GM12865 (cell line): ENCODE results near the gene BORA.

ENCODE experiments used
- DNase-seq: peaks from one replicate; pipeline ENCODE4 v3.0.0; 2010; ENCODE audit warnings: low read depth
- H3K4me3 ChIP-seq: 2 replicates; pipeline ENCODE4 v1.5.1; 2011; ENCODE audit warnings: mild to moderate bottlenecking, low read depth, low read length, control low read depth
- TF ChIP-seq, protein P1 (sequence below): IDR thresholded peaks from 2 replicates; pipeline ENCODE4 v1.5.1; 2011; ENCODE audit warnings: low read length, control low read depth, low read depth, inconsistent platforms; ENCODE audit not compliant: insufficient read depth; ENCODE audit errors: missing control alignments

BORA gene

DNA sequence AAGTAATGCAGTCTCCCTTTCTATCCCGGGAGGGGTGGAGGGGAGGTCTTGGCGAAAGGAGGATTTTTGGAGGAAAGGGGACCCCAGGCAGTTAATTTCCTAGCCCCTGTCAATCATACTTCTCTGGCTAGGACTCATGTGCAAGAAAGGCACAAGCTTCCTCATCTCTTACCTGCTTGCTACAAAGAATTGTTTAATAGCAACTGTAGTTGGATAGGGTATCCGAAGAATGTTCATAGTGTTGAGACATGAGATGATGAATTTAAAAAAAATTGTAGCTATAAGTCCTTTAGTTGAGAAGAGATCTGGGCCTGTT lies 525 bp downstream of the BORA start:
- TF ChIP-seq, protein P1, sequence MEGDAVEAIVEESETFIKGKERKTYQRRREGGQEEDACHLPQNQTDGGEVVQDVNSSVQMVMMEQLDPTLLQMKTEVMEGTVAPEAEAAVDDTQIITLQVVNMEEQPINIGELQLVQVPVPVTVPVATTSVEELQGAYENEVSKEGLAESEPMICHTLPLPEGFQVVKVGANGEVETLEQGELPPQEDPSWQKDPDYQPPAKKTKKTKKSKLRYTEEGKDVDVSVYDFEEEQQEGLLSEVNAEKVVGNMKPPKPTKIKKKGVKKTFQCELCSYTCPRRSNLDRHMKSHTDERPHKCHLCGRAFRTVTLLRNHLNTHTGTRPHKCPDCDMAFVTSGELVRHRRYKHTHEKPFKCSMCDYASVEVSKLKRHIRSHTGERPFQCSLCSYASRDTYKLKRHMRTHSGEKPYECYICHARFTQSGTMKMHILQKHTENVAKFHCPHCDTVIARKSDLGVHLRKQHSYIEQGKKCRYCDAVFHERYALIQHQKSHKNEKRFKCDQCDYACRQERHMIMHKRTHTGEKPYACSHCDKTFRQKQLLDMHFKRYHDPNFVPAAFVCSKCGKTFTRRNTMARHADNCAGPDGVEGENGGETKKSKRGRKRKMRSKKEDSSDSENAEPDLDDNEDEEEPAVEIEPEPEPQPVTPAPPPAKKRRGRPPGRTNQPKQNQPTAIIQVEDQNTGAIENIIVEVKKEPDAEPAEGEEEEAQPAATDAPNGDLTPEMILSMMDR, result no peak
- DNase-seq, result no peak
- peak overlapping the region; percentile 83 for H3K4me3 ChIP-seq

DNA sequence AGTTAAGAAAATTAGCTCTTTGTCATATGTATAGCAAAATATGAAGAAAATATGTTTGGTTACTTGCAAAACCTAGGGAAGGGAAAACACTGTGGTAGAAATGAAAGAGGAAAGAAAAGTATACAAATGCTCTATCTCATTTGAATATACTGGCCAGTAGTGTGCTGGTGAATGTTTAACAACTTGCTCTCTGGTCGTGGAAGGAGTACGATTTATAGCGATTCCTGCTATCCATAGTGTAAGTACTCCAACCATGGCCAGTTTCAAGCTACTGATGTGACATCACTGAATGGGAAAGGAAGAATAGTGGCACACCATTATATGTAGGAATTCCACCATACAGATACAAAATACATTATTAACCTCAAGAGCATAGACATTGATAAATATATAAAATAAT lies 9.3 kb downstream of the BORA start:
- no peak for DNase-seq
- H3K4me3 ChIP-seq, result no peak overlapping the region
- TF ChIP-seq, protein P1, result no peak

DNA sequence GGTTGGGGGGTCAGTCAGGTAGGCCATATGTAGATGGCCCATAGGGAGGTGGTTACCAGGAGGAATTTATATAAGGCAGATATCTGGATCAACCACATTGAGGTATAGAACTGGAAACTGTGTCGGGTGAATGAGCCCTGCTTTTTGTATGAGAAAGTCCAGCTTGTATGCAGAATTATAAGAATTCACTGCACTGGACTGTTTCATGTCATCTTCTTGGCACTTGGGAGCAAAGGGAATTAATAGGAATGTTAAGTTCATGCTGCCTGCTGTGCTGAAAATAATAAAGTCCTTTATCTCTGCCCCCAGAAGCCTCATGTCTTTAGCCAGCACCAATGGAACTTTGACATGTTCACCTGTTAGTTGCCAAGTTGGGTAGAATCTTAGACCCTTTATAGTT lies 12.3 kb downstream of the BORA start:
- TF ChIP-seq, protein P1, result no peak
- H3K4me3 ChIP-seq, result no peak overlapping the region
- DNase-seq, result no peak

DNA sequence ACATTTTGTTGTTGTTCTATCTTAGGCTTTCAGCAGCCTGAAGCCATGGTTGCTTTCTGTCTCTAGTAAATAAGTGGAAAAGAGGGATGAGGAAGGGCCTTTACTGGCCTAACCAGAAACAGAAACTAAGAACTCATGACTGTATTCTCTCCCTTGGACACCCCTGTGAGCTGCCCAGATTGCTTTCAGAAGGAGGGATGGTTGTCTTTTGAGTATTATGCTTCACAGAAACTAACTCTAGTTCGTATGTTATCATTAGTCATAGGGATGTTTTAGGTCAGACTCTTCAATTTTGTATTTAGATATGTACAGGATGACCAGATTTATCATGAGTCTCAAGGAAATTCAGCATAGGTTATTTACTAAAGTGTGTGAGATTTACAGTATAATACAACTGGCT lies 17.5 kb downstream of the BORA start:
- TF ChIP-seq, protein P1, result no peak
- H3K4me3 ChIP-seq, result no peak overlapping the region
- no peak for DNase-seq

DNA sequence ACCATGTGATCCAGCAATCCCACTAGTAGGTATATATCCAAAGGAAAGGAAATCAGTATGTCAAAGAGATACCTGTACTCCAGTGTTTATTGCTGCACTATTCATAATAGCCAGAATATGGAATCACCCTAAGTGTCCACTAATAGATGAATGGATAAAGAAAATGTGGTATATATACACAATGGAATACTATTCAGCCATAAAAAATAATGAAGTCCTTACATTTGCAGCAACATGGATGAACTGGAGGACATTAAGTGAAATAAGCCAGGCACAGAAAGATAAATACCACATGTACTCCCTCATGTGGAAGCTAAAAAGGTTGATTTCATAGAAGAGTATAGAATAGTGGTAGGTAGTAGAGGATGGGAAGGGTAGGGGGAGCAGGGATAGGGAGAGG lies 23.5 kb downstream of the BORA start:
- H3K4me3 ChIP-seq, result no peak overlapping the region
- TF ChIP-seq, protein P1, result no peak
- DNase-seq, result no peak

GRCh38 chr13:72754111-72754510 lies 26.4 kb downstream of the BORA start:
- TF ChIP-seq, protein P1, result no peak

GRCh38 chr13:72757792-72758535 lies 30.2 kb downstream of the BORA start:
- TF ChIP-seq, protein P1, result no peak
- H3K4me3 ChIP-seq, result no peak overlapping the region
- no peak for DNase-seq

More at GRCh38 chr13:72754111-72754510, 26.4 kb downstream of the BORA start:
- H3K4me3 ChIP-seq, result no peak overlapping the region
- no peak for DNase-seq
